Lung (tissue), 12 donors: ENCODE results near the gene ASAP2. TPM values are rescaled to one million over a fixed set of nuclear protein-coding genes. Genes with fewer than 3 reads are reported as not detected.

ENCODE experiments used
- ATAC-seq: fragments of 200-7000 bp; cut with Tn5 transposase; one replicate; pipeline ENCODE4 v1.9.1; 2020; ENCODE audit warnings: moderate number of reproducible peaks; ENCODE audit not compliant: insufficient read depth, low FRiP score
- DNase-seq, 3 donors: peaks; one replicate each; pipeline ENCODE4 v3.0.0-alpha.2; 2013 to 2017
- H3K27ac ChIP-seq, 2 donors: one replicate each; pipeline ENCODE4 v1.5.1; 2013; ENCODE audit warnings: mild to moderate bottlenecking in 2 of 2, moderate library complexity in 2 of 2, control low read depth in 1 of 2, inconsistent platforms in 1 of 2, low read depth in 1 of 2, low read length in 1 of 2
- H3K27me3 ChIP-seq, 3 donors: one replicate each; pipeline ENCODE4 v1.5.1; 2013; ENCODE audit warnings: low read length in 2 of 3; ENCODE audit not compliant: control insufficient read depth in 3 of 3, insufficient read depth in 3 of 3
- H3K36me3 ChIP-seq, 4 donors: one replicate each; pipeline ENCODE4 v1.5.1; 2013; ENCODE audit warnings: low read length in 4 of 4, mild to moderate bottlenecking in 1 of 4, moderate library complexity in 1 of 4; ENCODE audit not compliant: control insufficient read depth in 4 of 4, insufficient read depth in 4 of 4
- H3K4me1 ChIP-seq, 5 donors: one replicate each; pipeline ENCODE4 v1.5.1; 2013; ENCODE audit warnings: low read length in 5 of 5, mild to moderate bottlenecking in 2 of 5, moderate library complexity in 1 of 5; ENCODE audit not compliant: control insufficient read depth in 5 of 5, insufficient read depth in 5 of 5
- H3K4me3 ChIP-seq: one replicate; pipeline ENCODE4 v1.5.1; 2013; ENCODE audit warnings: mild to moderate bottlenecking, control low read depth, moderate library complexity
- H3K9ac ChIP-seq, 2 donors: one replicate each; pipeline ENCODE4 v1.5.1; 2013; ENCODE audit warnings: low read length in 2 of 2, control low read depth in 1 of 2; ENCODE audit not compliant: insufficient read depth in 1 of 2
- H3K9me3 ChIP-seq, 4 donors: one replicate each; pipeline ENCODE4 v1.5.1; 2013; ENCODE audit warnings: low read length in 3 of 4, mild to moderate bottlenecking in 1 of 4, moderate library complexity in 1 of 4; ENCODE audit not compliant: control insufficient read depth in 4 of 4, insufficient read depth in 3 of 4
- CTCF ChIP-seq: IDR thresholded peaks from 2 replicates; pipeline ENCODE4 v1.5.1; 2012; ENCODE audit warnings: mild to moderate bottlenecking; ENCODE audit errors: control extremely low read depth, extremely low read depth
- WGBS, 2 donors: extraction: QIAGEN DNeasy Blood & Tissue Kit; methylation state at CpG; one replicate each; pipeline ENCODE4 v1.1.7; 2013; 5-methylcytosine and 5-hydroxymethylcytosine counted together
- polyA plus RNA-seq, 2 donors: library from polyadenylated mRNA; stranded (reverse); fragments of 200-250 nt; gene quantifications; one replicate each; pipeline ENCODE4 v1.2.1, GENCODE V29; 2013
- total RNA-seq, 2 donors: library from RNA; depleted of rRNA in 1 of 2; stranded (reverse); fragments of >200 nt in 1 of 2; gene quantifications; one replicate each; pipeline ENCODE4 v1.2.1, GENCODE V29; 2014 to 2021
- donor health status: control.
- donor health status: control.
- donor health status: Bipolar disorder and iron deficiency.
- donor health status: healthy.
- donor health status: DM: yes; HTN: yes; CAD: no.

ASAP2 gene
- total and polyA plus RNA-seq, 4 donors: 7.4 to 30.9 (median 17.0) TPM

- no peak for TF ChIP-seq CTCF
- 93 to 97% methylated on average over 5 of the region's 5 CpGs for WGBS, 2 donors
- Histone ChIP-seq H3K4me1 (peaks cover 4 to 38% (median 17%) of the 10 kb centered on the region in 5 donors), H3K9ac (no peak overlapping the region), H3K9me3 (no peaks in the 10 kb centered on the region), H3K27ac (no peak overlapping the region), H3K27me3 (no peaks in the 10 kb centered on the region), H3K4me3 (no peak overlapping the region), H3K36me3 (no peaks in the 10 kb centered on the region)
- DNase-seq: no peak
- ATAC-seq: no peak
Observed at GRCh38 chr2:9239616-9240015, 33.0 kb downstream of the ASAP2 start.

GRCh38 chr2:9240745-9241144, 34.1 kb downstream of the ASAP2 start:
- Histone ChIP-seq H3K4me1 (peaks cover 4 to 27% (median 10%) of the 10 kb centered on the region in 5 donors), H3K9me3 (no peaks in the 10 kb centered on the region), H3K27ac (no peak overlapping the region), H3K27me3 (no peaks in the 10 kb centered on the region), H3K36me3 (no peaks in the 10 kb centered on the region), H3K4me3 (no peak overlapping the region), H3K9ac (no peak overlapping the region)
- DNase-seq: no peak
- ATAC-seq: no peak
- TF ChIP-seq CTCF: no peak
- 71 to 89% methylated on average over 4 of the region's 4 CpGs for WGBS, 2 donors

GRCh38 chr2:9241233-9241632, 34.6 kb downstream of the ASAP2 start:
- ATAC-seq (no peak), DNase-seq (no peak)
- no peak overlapping the region for H3K9ac ChIP-seq
- peaks cover 4 to 24% (median 10%) of the 10 kb centered on the region in 5 donors for H3K4me1 ChIP-seq
- no peaks in the 10 kb centered on the region for H3K36me3 ChIP-seq
- H3K27ac ChIP-seq: no peak overlapping the region
- no peaks in the 10 kb centered on the region for H3K9me3 ChIP-seq
- no peaks in the 10 kb centered on the region for H3K27me3 ChIP-seq
- H3K4me3 ChIP-seq: no peak overlapping the region
- WGBS, 2 donors: 94 to 98% methylated on average over 6 of the region's 6 CpGs
- no peak for TF ChIP-seq CTCF

GRCh38 chr2:9243357-9243756, 36.7 kb downstream of the ASAP2 start:
- 90 to 92% methylated on average over 8 of the region's 8 CpGs for WGBS, 2 donors
- H3K27me3 ChIP-seq: no peaks in the 10 kb centered on the region
- H3K4me1 ChIP-seq: peaks cover 1 to 22% (median 15%) of the 10 kb centered on the region in 5 donors
- H3K36me3 ChIP-seq: no peaks in the 10 kb centered on the region
- no peak for DNase-seq
- no peak for ATAC-seq
- no peak overlapping the region for H3K27ac ChIP-seq
- no peak overlapping the region for H3K4me3 ChIP-seq
- H3K9me3 ChIP-seq: no peaks in the 10 kb centered on the region
- no peak for TF ChIP-seq CTCF
- H3K9ac ChIP-seq: no peak overlapping the region
